Thyroid gland (tissue), 4 donors: ENCODE measurements around the gene AKIP1. TPM values are rescaled to one million over a fixed set of nuclear protein-coding genes. Genes with fewer than 3 reads are reported as not detected.

Source experiments
- DNase-seq, 2 donors: peaks; one replicate each; pipeline ENCODE4 v3.0.0-alpha.2; 2019
- H3K27ac ChIP-seq, 3 donors: fragments of 200-600 bp; sonication (generic); 1 replicate in 2 of 3; 2 replicates in 1 of 3; pipeline ENCODE4 v1.5.1; 2016 to 2019; ENCODE audit warnings: mild to moderate bottlenecking in 1 of 3, moderate library complexity in 1 of 3
- H3K27me3 ChIP-seq: fragments of 200-600 bp; sonication (generic); one replicate; pipeline ENCODE4 v1.5.1; 2019
- H3K36me3 ChIP-seq, 2 donors: fragments of 200-600 bp; sonication (generic); one replicate each; pipeline ENCODE4 v1.5.1; 2016 to 2019
- H3K4me1 ChIP-seq, 2 donors: fragments of 200-600 bp; sonication (generic); one replicate each; pipeline ENCODE4 v1.5.1; 2017 to 2019
- H3K4me3 ChIP-seq, 3 donors: fragments of 200-600 bp; sonication (generic); replicated peaks in 1 of 3; 1 replicate in 2 of 3; 2 replicates in 1 of 3; pipeline ENCODE4 v1.5.1; 2016; ENCODE audit warnings: mild to moderate bottlenecking in 1 of 3
- H3K9me3 ChIP-seq: fragments of 200-600 bp; sonication (generic); one replicate; pipeline ENCODE4 v1.5.1; 2017
- POLR2A ChIP-seq, 2 donors: fragments of 450-650 bp; IDR thresholded peaks; one replicate each; pipeline ENCODE4 v1.6.1; 2017; ENCODE audit warnings: antibody characterized with exemption in 2 of 2, mild to moderate bottlenecking in 2 of 2, moderate library complexity in 1 of 2
- WGBS, 2 donors: methylation state at CpG; one replicate each; pipeline ENCODE4 v1.1.5; 2017; 5-methylcytosine and 5-hydroxymethylcytosine counted together
- intact Hi-C: fragments of 100-400 bp; cut with DNase I; formaldehyde crosslinking; loops from one replicate; pipeline ENCODE4 v1.15.1; 2023
- total RNA-seq, 4 donors: library from RNA; depleted of rRNA; stranded (reverse); fragments of >200 nt; gene quantifications; one replicate each; pipeline ENCODE4 v1.2.3, GENCODE V29; 2016
- TF ChIP-seq, protein P1 (sequence below), 6 experiments: fragments of 200-600 bp in 3 of 6; fragments of 450-650 bp in 3 of 6; sonication (generic) in 3 of 6; IDR thresholded peaks; one replicate each; pipeline ENCODE4 v1.5.1; 2016 to 2019; ENCODE audit warnings: antibody characterized with exemption in 6 of 6, mild to moderate bottlenecking in 2 of 6, inconsistent platforms in 1 of 6, moderate library complexity in 1 of 6

The AKIP1 gene
- total RNA-seq, 4 donors from 2014 or later = 25.2 to 33.9 (median 27.8) TPM

DNA sequence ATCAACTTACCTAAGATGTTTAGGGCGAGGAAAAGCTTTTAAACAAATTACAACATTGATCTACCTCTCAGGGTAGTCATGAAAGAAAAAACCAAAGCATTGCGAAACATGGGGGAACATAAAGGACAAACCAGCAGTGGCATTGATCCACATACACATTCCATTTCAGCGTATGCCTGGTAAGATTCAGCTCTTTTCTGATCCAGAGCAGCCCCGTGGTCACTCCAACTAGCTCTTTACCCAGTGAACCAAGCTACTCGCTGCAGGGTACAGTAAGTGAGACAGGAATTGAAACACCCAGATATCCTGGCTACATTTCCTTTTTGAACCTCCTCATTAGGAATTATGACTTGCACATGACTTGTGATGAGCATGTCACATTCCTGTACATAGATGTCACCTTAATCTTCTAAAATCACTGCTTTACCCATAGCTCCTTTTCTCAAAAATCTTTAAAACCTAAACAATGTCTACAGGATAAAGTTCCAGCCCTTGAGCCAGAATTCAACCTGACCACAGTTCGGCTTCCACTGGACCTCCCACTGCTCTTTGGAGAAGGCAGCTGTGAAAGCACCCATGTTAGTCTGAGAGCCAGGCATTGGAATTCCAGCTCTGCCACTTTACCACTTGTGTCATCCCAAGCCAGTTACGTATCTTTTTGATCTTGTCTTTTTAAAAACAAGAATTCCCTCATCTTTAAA lies 42.9 kb upstream of the AKIP1 start:
- peak overlapping the region in 1 of 3 donors; percentile 43 for H3K27ac ChIP-seq
- no peak overlapping the region for H3K4me3 ChIP-seq
- peaks cover 17 to 49% of the 10 kb centered on the region in 2 donors for H3K4me1 ChIP-seq
- WGBS, 2 donors = 57 to 59% methylated on average over 7 of the region's 7 CpGs
- H3K36me3 ChIP-seq = no peaks in the 10 kb centered on the region
- no peaks in the 10 kb centered on the region for H3K27me3 ChIP-seq
- DNase-seq = peak in 1 of 2 donors; percentile 7
- H3K9me3 ChIP-seq = no peaks in the 10 kb centered on the region
- intact Hi-C loops = no loop called here
- TF ChIP-seq, protein P1, sequence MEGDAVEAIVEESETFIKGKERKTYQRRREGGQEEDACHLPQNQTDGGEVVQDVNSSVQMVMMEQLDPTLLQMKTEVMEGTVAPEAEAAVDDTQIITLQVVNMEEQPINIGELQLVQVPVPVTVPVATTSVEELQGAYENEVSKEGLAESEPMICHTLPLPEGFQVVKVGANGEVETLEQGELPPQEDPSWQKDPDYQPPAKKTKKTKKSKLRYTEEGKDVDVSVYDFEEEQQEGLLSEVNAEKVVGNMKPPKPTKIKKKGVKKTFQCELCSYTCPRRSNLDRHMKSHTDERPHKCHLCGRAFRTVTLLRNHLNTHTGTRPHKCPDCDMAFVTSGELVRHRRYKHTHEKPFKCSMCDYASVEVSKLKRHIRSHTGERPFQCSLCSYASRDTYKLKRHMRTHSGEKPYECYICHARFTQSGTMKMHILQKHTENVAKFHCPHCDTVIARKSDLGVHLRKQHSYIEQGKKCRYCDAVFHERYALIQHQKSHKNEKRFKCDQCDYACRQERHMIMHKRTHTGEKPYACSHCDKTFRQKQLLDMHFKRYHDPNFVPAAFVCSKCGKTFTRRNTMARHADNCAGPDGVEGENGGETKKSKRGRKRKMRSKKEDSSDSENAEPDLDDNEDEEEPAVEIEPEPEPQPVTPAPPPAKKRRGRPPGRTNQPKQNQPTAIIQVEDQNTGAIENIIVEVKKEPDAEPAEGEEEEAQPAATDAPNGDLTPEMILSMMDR (IDR thresholded peaks at IDR 0.05) = no peak
- no peak for TF ChIP-seq POLR2A (IDR thresholded peaks at IDR 0.05)

DNA sequence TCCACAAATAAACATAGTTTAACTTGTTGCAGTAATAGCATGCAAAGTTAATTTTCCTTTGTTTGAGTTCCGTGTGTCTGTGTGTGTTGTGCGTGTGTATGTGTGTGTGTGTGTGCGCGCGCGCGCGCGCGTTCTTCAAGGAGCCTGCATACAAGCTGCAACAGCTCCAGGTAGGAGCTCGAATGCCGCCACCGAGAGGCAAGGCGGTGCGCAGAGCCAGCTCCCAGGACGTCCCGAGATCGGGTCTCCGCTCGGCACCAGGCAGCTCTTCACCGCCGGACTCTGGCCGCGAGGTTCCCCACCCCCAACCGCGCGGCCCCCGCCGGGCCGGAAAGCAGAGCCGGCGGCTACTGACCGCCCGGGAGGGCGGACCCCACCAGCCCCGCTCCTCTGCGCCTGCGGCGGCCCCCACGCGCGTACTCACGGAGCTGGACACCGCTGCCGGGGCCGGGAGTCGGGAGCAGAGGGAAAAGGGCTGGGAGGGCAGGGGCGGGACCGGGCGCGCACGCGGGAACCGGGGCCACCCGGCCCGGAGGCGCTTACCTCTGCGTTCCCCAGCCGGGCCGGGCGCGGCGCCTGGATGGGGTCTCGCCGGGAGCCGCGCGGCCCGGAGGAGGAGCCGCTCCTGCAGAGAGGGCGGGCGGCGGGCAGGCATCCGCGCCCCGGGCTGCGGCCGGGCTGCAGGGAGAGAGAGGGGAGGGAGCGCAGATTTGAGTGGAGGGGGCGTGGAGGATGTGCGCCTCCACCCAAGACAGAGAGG lies 40.4 kb upstream of the AKIP1 start:
- H3K27me3 ChIP-seq = no peaks in the 10 kb centered on the region
- peak in 1 of 2 donors; percentile 31 for TF ChIP-seq POLR2A (IDR thresholded peaks at IDR 0.05)
- TF ChIP-seq, protein P1 (IDR thresholded peaks at IDR 0.05) = no peak
- WGBS, 2 donors = 0 to 3% methylated on average over 12 to 44 of the region's 81 CpGs
- peak; percentile 73 to 76 for DNase-seq
- intact Hi-C loops = no loop called here
- H3K4me1 ChIP-seq = peaks cover 7 to 38% of the 10 kb centered on the region in 2 donors
- H3K9me3 ChIP-seq = no peaks in the 10 kb centered on the region
- no peaks in the 10 kb centered on the region for H3K36me3 ChIP-seq
- H3K27ac ChIP-seq = peak overlapping the region; percentile 80 to 94 (median 84)
- H3K4me3 ChIP-seq = peak overlapping the region; percentile 81 to 94 (median 82)

DNA sequence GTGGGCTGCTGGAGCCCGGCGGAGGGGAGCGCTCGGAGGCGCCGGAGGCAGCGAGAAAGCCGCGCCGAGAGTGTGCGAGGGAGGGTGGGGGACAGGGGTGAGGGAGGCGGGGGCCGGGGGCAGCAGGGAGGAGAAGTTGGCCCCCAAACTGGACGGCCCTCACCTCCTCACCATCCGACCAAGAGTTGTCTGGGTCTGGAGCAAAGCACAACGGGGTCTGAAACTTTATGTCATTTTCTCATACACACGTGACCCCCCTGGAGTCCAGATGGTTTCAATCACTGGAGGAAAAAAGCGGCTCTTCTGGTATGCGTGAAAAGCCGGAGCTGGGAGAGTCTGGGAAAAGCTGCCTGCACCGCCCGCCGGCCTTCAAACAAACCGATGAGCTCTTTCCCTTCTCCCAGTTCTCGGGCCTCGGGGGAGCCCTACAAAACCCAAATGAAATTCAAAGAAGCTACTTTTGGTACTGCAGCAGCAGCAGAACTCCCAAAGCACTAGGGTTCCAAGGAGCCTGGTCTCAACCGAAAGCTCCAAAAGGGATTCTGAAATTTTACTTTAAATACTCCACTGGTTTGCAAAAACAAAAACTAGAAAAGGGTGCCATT lies 39.7 kb upstream of the AKIP1 start:
- intact Hi-C loops = no loop called here
- H3K36me3 ChIP-seq = no peaks in the 10 kb centered on the region
- DNase-seq = peak; percentile 64 to 68
- H3K4me3 ChIP-seq = peak overlapping the region; percentile 81 to 94 (median 82)
- TF ChIP-seq, protein P1 (IDR thresholded peaks at IDR 0.05) = no peak
- TF ChIP-seq POLR2A (IDR thresholded peaks at IDR 0.05) = peak in 1 of 2 donors; percentile 28
- H3K9me3 ChIP-seq = no peaks in the 10 kb centered on the region
- WGBS, 2 donors = 2 to 4% methylated on average over 27 of the region's 27 CpGs
- H3K4me1 ChIP-seq = peaks cover 7 to 37% of the 10 kb centered on the region in 2 donors
- H3K27me3 ChIP-seq = no peaks in the 10 kb centered on the region
- peak overlapping the region; percentile 80 to 94 (median 84) for H3K27ac ChIP-seq

DNA sequence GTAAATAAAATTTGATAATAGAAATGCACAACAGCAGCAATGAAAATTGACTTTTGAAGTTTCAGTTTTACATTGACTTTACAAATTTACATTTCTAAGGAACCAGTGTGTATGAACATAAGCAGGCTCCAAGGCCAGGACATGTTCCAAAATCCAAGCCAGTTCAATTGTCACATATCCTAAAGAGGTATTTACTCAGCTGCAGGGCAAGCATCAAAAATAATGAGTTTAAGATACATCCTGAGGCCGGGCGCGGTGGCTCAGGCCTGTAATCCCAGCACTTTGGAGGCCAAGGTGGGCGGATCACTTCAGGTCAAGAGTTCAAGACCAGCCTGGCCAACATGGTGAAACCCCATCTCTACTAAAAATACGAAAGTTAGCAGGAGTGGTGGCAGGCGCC lies 39.0 kb upstream of the AKIP1 start:
- Histone ChIP-seq H3K4me3 (no peak overlapping the region), H3K27me3 (no peaks in the 10 kb centered on the region), H3K27ac (no peak overlapping the region), H3K9me3 (no peaks in the 10 kb centered on the region), H3K36me3 (no peaks in the 10 kb centered on the region), H3K4me1 (peaks cover 7 to 30% of the 10 kb centered on the region in 2 donors)
- intact Hi-C loops = no loop called here
- no peak for DNase-seq
- 86 to 90% methylated on average over 6 of the region's 6 CpGs for WGBS, 2 donors
- TF ChIP-seq, protein P1 (IDR thresholded peaks at IDR 0.05) = no peak
- no peak for TF ChIP-seq POLR2A (IDR thresholded peaks at IDR 0.05)
